ENCODE measurements around the gene PSMD6. TPM values are rescaled to one million over a fixed set of nuclear protein-coding genes. Genes with fewer than 3 reads are reported as not detected.

PSMD6 gene
- total and polyA plus RNA-seq, 2 donors from 2014 or later: 62.7 to 78.0 TPM

- no peak for TF ChIP-seq CTCF (IDR thresholded peaks at IDR 0.05; ENCODE audit: borderline replicate concordance, extremely low read depth, insufficient read depth)
- no peak overlapping the region for H3K4me3 ChIP-seq (ENCODE audit: low read length in 3 of 3)
- H3K27me3 ChIP-seq (ENCODE audit: control insufficient read depth, insufficient read depth, low read length): no peaks in the 10 kb centered on the region
- no peaks in the 10 kb centered on the region for H3K4me1 ChIP-seq (ENCODE audit: control insufficient read depth in 2 of 3, insufficient read depth in 2 of 3, low read depth in 1 of 3, low read length in 3 of 3)
- no peaks in the 10 kb centered on the region for H3K9me3 ChIP-seq (ENCODE audit: control insufficient read depth in 2 of 3, insufficient read depth in 1 of 3, low read length in 3 of 3)
- no peaks in the 10 kb centered on the region for H3K36me3 ChIP-seq (ENCODE audit: control insufficient read depth in 2 of 3, insufficient read depth in 3 of 3, low read length in 3 of 3)
- no peak overlapping the region for H3K9ac ChIP-seq (ENCODE audit: low read length in 3 of 3)
- no peak for FAIRE-seq
- no peak overlapping the region for H3K27ac ChIP-seq (ENCODE audit: low read depth in 2 of 2, low read length in 2 of 2)
- intact Hi-C loops (cut with DNase I): loop anchor here (10.0 kb wide), 1 partner anchor 418 kb away; no protein-coding TSS in a partner anchor
- DNase-seq: no peak
These were observed 23.8 kb upstream of the PSMD6 start for GRCh38 chr3:64046996-64047594.

- H3K27ac ChIP-seq (ENCODE audit: low read depth in 2 of 2, low read length in 2 of 2): no peak overlapping the region
- no peak for TF ChIP-seq CTCF (IDR thresholded peaks at IDR 0.05; ENCODE audit: borderline replicate concordance, extremely low read depth, insufficient read depth)
- H3K9me3 ChIP-seq (ENCODE audit: control insufficient read depth in 2 of 3, insufficient read depth in 1 of 3, low read length in 3 of 3): no peaks in the 10 kb centered on the region
- no peaks in the 10 kb centered on the region for H3K36me3 ChIP-seq (ENCODE audit: control insufficient read depth in 2 of 3, insufficient read depth in 3 of 3, low read length in 3 of 3)
- H3K4me3 ChIP-seq (ENCODE audit: low read length in 3 of 3): no peak overlapping the region
- no peak overlapping the region for H3K9ac ChIP-seq (ENCODE audit: low read length in 3 of 3)
- no peak for DNase-seq
- H3K27me3 ChIP-seq (ENCODE audit: control insufficient read depth, insufficient read depth, low read length): no peaks in the 10 kb centered on the region
- intact Hi-C loops (cut with DNase I): loop anchor here (10.0 kb wide), 1 partner anchor 418 kb away; no protein-coding TSS in a partner anchor
- no peak for FAIRE-seq
- no peaks in the 10 kb centered on the region for H3K4me1 ChIP-seq (ENCODE audit: control insufficient read depth in 2 of 3, insufficient read depth in 2 of 3, low read depth in 1 of 3, low read length in 3 of 3)
These were observed 23.3 kb upstream of the PSMD6 start for GRCh38 chr3:64046592-64046991.

- intact Hi-C loops (cut with DNase I): loop anchor here (10.0 kb wide), 1 partner anchor 422 kb away; no protein-coding TSS in a partner anchor
- no peaks in the 10 kb centered on the region for H3K9me3 ChIP-seq (ENCODE audit: control insufficient read depth in 2 of 3, insufficient read depth in 1 of 3, low read length in 3 of 3)
- no peaks in the 10 kb centered on the region for H3K36me3 ChIP-seq (ENCODE audit: control insufficient read depth in 2 of 3, insufficient read depth in 3 of 3, low read length in 3 of 3)
- no peak overlapping the region for H3K9ac ChIP-seq (ENCODE audit: low read length in 3 of 3)
- H3K4me3 ChIP-seq (ENCODE audit: low read length in 3 of 3): no peak overlapping the region
- no peak for DNase-seq
- no peak overlapping the region for H3K27ac ChIP-seq (ENCODE audit: low read depth in 2 of 2, low read length in 2 of 2)
- H3K27me3 ChIP-seq (ENCODE audit: control insufficient read depth, insufficient read depth, low read length): no peaks in the 10 kb centered on the region
- no peaks in the 10 kb centered on the region for H3K4me1 ChIP-seq (ENCODE audit: control insufficient read depth in 2 of 3, insufficient read depth in 2 of 3, low read depth in 1 of 3, low read length in 3 of 3)
- FAIRE-seq: no peak
- no peak for TF ChIP-seq CTCF (IDR thresholded peaks at IDR 0.05; ENCODE audit: borderline replicate concordance, extremely low read depth, insufficient read depth)
These were observed 19.7 kb upstream of the PSMD6 start for GRCh38 chr3:64042952-64043351.
